IPS DF 6.9 (cell line): ENCODE results near the gene MMP21.

Experiments used
- DNase-seq: peaks from one replicate; pipeline ENCODE4 v3.0.0-alpha.2; 2013; ENCODE audit warnings: low read depth, low spot score
- H3K27ac ChIP-seq: one replicate; pipeline ENCODE4 v1.5.1; 2013; ENCODE audit warnings: low read length, control low read depth
- H3K27me3 ChIP-seq: 2 replicates; pipeline ENCODE4 v1.6.1; 2013; ENCODE audit warnings: mild to moderate bottlenecking, low read length; ENCODE audit not compliant: control insufficient read depth, insufficient read depth
- H3K36me3 ChIP-seq: 2 replicates; pipeline ENCODE4 v1.6.1; 2013; ENCODE audit warnings: low read length; ENCODE audit not compliant: control insufficient read depth, insufficient read depth
- H3K4me1 ChIP-seq: 2 replicates; pipeline ENCODE4 v1.6.1; 2013; ENCODE audit warnings: low read length; ENCODE audit not compliant: control insufficient read depth, insufficient read depth
- H3K4me3 ChIP-seq: 2 replicates; pipeline ENCODE4 v1.5.1; 2013; ENCODE audit warnings: mild to moderate bottlenecking, low read length
- H3K9me3 ChIP-seq: 2 replicates; pipeline ENCODE4 v1.6.1; 2013; ENCODE audit warnings: low read length, inconsistent platforms; ENCODE audit not compliant: control insufficient read depth, insufficient read depth
- WGBS: extraction: QIAGEN DNeasy Blood & Tissue Kit; methylation state at CpG from one replicate; pipeline ENCODE4 v1.1.7; 2013; ENCODE audit warnings: mixed read lengths, missing lambda C conversion rate; ENCODE audit not compliant: insufficient read length, insufficient coverage; 5-methylcytosine and 5-hydroxymethylcytosine counted together

MMP21 gene, protein sequence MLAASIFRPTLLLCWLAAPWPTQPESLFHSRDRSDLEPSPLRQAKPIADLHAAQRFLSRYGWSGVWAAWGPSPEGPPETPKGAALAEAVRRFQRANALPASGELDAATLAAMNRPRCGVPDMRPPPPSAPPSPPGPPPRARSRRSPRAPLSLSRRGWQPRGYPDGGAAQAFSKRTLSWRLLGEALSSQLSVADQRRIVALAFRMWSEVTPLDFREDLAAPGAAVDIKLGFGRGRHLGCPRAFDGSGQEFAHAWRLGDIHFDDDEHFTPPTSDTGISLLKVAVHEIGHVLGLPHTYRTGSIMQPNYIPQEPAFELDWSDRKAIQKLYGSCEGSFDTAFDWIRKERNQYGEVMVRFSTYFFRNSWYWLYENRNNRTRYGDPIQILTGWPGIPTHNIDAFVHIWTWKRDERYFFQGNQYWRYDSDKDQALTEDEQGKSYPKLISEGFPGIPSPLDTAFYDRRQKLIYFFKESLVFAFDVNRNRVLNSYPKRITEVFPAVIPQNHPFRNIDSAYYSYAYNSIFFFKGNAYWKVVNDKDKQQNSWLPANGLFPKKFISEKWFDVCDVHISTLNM

DNA sequence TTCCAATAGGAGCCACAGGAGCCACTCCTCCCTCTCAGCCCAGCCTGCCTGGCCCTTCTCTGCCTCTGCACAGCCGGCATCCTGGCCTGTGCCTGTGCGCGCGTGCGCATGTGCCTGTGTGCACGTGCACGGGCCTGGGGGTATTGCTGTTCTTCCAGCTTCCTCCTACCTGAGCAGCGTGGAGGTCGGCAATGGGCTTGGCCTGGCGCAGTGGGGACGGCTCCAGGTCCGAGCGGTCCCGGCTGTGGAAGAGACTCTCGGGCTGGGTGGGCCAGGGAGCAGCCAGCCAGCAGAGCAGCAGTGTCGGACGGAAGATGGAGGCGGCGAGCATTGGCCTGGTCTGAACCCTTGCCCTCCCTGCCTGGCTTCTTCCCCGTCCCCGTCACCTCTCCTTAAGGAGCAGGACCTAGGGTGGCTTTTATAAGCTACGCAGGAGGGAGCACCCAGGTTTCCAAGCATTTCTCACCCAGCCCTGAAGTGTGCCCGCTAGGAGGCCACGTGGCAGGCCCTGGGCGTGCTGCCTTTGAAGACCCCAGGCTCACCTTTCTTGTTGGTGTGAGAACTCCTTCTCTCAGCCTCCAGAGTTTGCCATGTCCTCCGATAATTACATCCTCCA is at the start of gene MMP21:
Gene MMP21 (minus strand): TSS at position 331 of the 616 bp plus-strand sequence. CDS start 0 bp downstream, at position 331.
- WGBS: no CpG with 5 or more reads among the region's 26 CpGs
- no peak for DNase-seq
- no peaks in the 10 kb centered on the region for H3K27me3 ChIP-seq
- no peaks in the 10 kb centered on the region for H3K9me3 ChIP-seq
- H3K36me3 ChIP-seq: no peaks in the 10 kb centered on the region
- H3K27ac ChIP-seq: no peak within 1 kb of the TSS
- H3K4me3 ChIP-seq: no peak within 1 kb of the TSS
- H3K4me1 ChIP-seq: no peaks in the 10 kb centered on the region

DNA sequence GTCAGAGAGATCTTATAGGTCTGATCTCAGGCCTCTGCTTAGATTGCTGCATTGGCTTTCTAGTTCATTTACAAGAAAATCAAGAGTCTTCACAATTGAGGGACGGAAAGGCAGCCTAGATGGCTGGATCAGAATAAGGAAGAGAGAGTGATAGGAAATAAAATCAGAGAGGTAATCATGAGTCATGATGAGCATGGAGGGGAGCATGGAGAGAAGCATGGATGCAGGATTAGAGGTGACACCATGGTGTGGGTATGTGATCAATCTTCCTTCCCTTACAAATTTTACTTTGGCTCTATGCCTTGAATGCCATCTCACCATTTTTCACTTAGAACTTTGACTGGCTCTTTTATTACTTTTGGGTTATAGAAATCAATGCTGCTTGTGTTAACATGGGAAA is 49.1 kb upstream of the MMP21 start:
- no peak for DNase-seq
- Histone ChIP-seq H3K27me3 (no peaks in the 10 kb centered on the region), H3K36me3 (peaks cover 15% of the 10 kb centered on the region; the same call in 1 of the 2 replicates), H3K27ac (no peak overlapping the region), H3K9me3 (no peaks in the 10 kb centered on the region), H3K4me1 (no peaks in the 10 kb centered on the region), H3K4me3 (no peak overlapping the region; the same call in 1 of the 2 replicates)
- no CpG with 5 or more reads among the region's 1 CpG for WGBS

DNA sequence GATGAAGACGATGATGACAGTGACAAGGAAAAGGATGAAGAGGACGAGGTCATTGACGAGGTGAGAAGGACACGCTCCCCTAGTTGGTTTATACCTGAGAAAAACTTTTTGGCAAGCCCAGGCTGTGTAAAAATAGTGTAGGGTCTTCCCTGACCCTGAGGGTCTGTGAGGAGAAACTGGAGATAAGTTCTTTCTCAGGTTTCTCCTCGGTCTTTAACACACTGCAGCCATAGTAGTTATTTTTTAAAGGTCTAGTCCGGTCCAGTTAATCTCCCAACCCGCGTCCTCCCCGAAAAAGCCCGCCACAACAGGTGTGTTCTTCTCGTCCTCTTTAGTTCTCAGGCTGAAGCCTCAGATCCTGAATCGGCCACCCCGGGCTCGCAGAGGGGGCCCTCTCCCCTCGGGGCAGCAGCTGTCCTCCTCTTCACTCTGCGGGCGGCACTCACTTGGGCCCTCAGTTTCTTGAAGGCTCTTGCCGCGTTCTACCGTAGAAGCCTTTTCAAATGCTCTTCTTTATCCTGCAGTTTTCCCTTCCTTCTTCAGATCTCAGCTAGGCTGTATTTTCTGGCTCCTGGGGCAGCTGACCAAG is 48.1 kb upstream of the MMP21 start:
- H3K9me3 ChIP-seq: no peaks in the 10 kb centered on the region
- H3K4me3 ChIP-seq: peak overlapping the region; percentile 55
- H3K36me3 ChIP-seq: peaks cover 12% of the 10 kb centered on the region; the same call in 1 of the 2 replicates
- no peak overlapping the region for H3K27ac ChIP-seq
- DNase-seq: no peak
- WGBS: no CpG with 5 or more reads among the region's 20 CpGs
- no peaks in the 10 kb centered on the region for H3K4me1 ChIP-seq
- no peaks in the 10 kb centered on the region for H3K27me3 ChIP-seq

DNA sequence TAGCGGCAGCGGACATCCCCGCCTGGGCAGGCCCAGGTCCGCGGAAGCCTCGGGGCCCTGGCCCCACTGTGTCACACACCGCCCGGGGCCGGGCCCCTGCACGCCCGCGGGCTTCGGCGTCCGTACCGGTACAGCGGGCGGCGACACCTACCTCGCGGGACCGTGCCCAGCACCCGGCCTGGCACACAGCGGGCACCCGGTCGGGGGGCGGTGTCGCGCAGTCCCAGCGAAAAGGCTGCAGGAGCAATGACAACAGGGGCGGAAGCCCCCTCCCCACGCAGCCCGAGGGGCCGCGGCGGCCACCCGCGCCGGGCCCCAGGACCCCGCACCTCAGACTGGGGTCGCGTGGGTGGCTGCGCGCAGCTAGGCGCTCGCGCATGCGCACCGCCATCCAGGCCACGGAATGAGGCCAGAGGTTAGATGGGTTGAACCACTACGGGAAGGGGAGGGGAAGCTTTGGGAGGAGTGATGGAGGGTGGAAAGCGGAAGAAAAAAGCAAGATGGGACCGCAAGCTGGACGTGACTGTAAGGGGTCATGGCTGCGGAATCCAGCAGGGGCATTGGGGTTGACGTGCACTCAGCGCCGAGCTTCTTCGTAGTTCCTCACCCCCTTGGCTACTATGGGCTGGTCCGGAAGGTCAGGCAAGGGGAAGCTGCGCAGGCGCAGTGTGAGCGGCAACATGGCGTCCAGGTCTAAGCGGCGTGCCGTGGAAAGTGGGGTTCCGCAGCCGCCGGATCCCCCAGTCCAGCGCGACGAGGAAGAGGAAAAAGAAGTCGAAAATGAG is 47.4 kb upstream of the MMP21 start, which contains the start of the genes BCCIP and UROS:
Gene BCCIP (plus strand): TSS at position 669 of the 785 bp plus-strand sequence. CDS start 12 bp downstream, at position 681.
Gene UROS (minus strand): TSS at position 381 of the 785 bp plus-strand sequence. CDS start 6,759 bp downstream, outside the sequence.
- H3K4me3 ChIP-seq: peak within 1 kb of the TSS; percentile 55
- H3K27ac ChIP-seq: no peak within 1 kb of the TSS
- peaks cover 5% of the 10 kb centered on the region; the same call in 1 of the 2 replicates for H3K36me3 ChIP-seq
- peak; percentile 61 for DNase-seq
- no peaks in the 10 kb centered on the region for H3K27me3 ChIP-seq
- no CpG with 5 or more reads among the region's 74 CpGs for WGBS
- H3K4me1 ChIP-seq: no peaks in the 10 kb centered on the region
- H3K9me3 ChIP-seq: no peaks in the 10 kb centered on the region

DNA sequence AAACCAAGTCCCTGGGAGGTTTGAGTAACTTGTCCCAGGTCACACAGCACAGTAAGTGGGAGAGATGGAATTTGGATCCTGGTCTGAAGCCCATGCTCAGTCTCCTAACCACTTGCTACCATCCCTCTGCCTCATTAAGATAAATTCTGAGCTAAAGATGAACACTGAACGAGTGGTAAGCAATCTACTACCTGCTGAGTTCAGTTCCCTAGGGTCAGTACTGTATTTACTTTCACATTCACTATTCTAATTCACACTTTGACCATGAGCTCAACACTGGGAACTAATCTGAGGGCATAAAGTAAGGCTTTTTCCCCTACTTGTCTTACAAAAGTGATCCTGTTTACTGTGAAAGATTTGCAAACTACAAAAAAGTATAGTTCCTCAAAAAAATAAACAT is 45.1 kb upstream of the MMP21 start:
- Histone ChIP-seq H3K27ac (no peak overlapping the region), H3K9me3 (no peaks in the 10 kb centered on the region), H3K27me3 (no peaks in the 10 kb centered on the region), H3K4me3 (no peak overlapping the region), H3K36me3 (no peaks in the 10 kb centered on the region), H3K4me1 (no peaks in the 10 kb centered on the region)
- DNase-seq: no peak
- WGBS: no CpG with 5 or more reads among the region's 1 CpG

- no peak for DNase-seq
- H3K27ac ChIP-seq: no peak overlapping the region
- H3K36me3 ChIP-seq: peaks cover 2% of the 10 kb centered on the region; the same call in 1 of the 2 replicates
- H3K27me3 ChIP-seq: no peaks in the 10 kb centered on the region
- no CpG with 5 or more reads among the region's 6 CpGs for WGBS
- H3K4me1 ChIP-seq: no peaks in the 10 kb centered on the region
- no peak overlapping the region for H3K4me3 ChIP-seq
- H3K9me3 ChIP-seq: no peaks in the 10 kb centered on the region
Observed at GRCh38 chr10:125817337-125817946, 41.8 kb upstream of the MMP21 start.

DNA sequence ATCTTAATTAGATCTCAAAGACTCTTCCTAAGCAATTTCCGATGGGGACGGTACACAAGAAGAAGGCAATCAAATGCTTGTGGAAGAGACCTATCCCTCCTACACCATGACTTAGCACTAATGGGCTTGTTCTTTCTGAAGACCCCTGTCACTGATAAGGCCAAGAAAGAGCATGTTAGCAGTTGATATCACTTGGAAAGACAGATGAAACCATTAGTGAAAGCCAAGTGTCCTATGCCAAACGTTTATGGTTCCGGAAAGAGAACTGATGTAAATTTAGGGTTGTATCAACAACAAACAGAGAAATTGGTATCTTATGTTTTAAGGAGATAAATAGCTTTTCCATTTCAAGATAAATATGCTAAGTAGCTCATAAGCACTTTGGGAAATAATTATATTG is 40.9 kb upstream of the MMP21 start:
- Histone ChIP-seq H3K36me3 (peaks cover 2% of the 10 kb centered on the region; the same call in 1 of the 2 replicates), H3K27me3 (no peaks in the 10 kb centered on the region), H3K9me3 (no peaks in the 10 kb centered on the region), H3K4me1 (no peaks in the 10 kb centered on the region), H3K27ac (no peak overlapping the region), H3K4me3 (no peak overlapping the region)
- DNase-seq: no peak
- no CpG with 5 or more reads among the region's 4 CpGs for WGBS

DNA sequence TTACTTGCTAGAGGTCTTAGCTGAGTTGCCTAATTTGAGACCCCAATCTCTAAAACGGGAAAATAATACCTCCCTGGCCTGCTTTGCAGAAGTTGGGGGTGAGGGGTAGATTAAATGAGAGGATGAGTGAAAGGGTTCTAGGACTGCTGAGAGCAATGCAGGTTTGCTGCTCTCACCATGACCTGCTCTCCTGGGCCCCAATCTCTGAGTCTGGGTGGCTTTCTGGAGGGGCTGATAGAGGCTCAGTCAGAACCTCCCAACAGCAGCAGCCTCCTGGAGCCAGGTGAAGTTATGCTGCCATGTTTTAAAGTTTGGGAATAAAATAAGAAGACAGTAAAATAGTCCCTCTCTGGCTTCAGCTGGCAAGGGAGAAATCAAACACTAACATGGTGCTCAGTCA is 40.1 kb upstream of the MMP21 start:
- H3K4me3 ChIP-seq: no peak overlapping the region

GRCh38 chr10:125812128-125812750 is 36.6 kb upstream of the MMP21 start:
- Histone ChIP-seq H3K4me3 (no peak overlapping the region), H3K36me3 (peaks cover 2% of the 10 kb centered on the region; the same call in 1 of the 2 replicates), H3K27me3 (no peaks in the 10 kb centered on the region), H3K27ac (no peak overlapping the region), H3K4me1 (no peaks in the 10 kb centered on the region), H3K9me3 (no peaks in the 10 kb centered on the region)
- DNase-seq: no peak
- WGBS: no CpG with 5 or more reads among the region's 1 CpG

More for the DNA sequence above, 40.1 kb upstream of the MMP21 start:
- Histone ChIP-seq H3K4me1 (no peaks in the 10 kb centered on the region), H3K9me3 (no peaks in the 10 kb centered on the region), H3K36me3 (peaks cover 2% of the 10 kb centered on the region; the same call in 1 of the 2 replicates), H3K27me3 (no peaks in the 10 kb centered on the region), H3K27ac (no peak overlapping the region)
- no peak for DNase-seq
- no CpG with 5 or more reads among the region's 1 CpG for WGBS
